HCT116 (cell line): ENCODE results near the gene SYNGR3. TPM values are rescaled to one million over a fixed set of nuclear protein-coding genes. Genes with fewer than 3 reads are reported as not detected.
"Not testable (repeated sequence)": the region's sequence is repeated elsewhere in the genome, so short reads cannot be mapped to it uniquely, and the experiment has no call there.

Experiments used
- ATAC-seq: fragments of 200-7000 bp; cut with Tn5 transposase; 2 replicates; pipeline ENCODE4 v1.9.1; 2020; ENCODE audit warnings: mild to moderate bottlenecking, moderate library complexity
- BruUV-seq: library from RNA; stranded (reverse); fragments of 400-500 nt; replicated peaks from 2 replicates; lab custom pipeline; 2021; lab: Mats Ljungman, UMichigan
- CTCF ChIA-PET: fragments of 300-600 bp; sonication (Branson Sonifier 250); formaldehyde crosslinking; loops from one replicate; lab custom pipeline; 2021; ENCODE audit warnings: antibody characterized with exemption; lab: Charles Lee
- POLR2A ChIA-PET: fragments of 300-600, 350-600 bp; sonication (Branson Sonifier 250); formaldehyde crosslinking; loops from one replicate; lab custom pipeline; 2021; ENCODE audit warnings: antibody characterized with exemption; lab: Charles Lee
- RAD21 ChIA-PET, 2 experiments: fragments of 300-600 bp; sonication (Branson Sonifier 250); formaldehyde crosslinking; loops; one replicate each; lab custom pipeline; 2023; ENCODE audit warnings: low total read pairs in 2 of 2; ENCODE audit not compliant: uncharacterized antibody in 2 of 2, unreplicated experiment in 2 of 2, low non-redundant PET in 1 of 2; lab: Charles Lee
- DNase-seq: peaks from one replicate; pipeline ENCODE4 v3.0.0-alpha.2; 2010; ENCODE audit warnings: low read depth, low spot score
- H2AFZ ChIP-seq: fragments of 200-600 bp; shearing (Covaris generic), sonication (generic); 2 replicates; pipeline ENCODE4 v1.6.1; 2017; ENCODE audit warnings: low read depth, mixed run types, mixed read lengths, antibody characterized with exemption, low read length; ENCODE audit not compliant: poor library complexity, severe bottlenecking
- H3K27ac ChIP-seq: 2 replicates; pipeline ENCODE4 v1.5.1; 2012; ENCODE audit warnings: low read depth, low read length
- H3K27me3 ChIP-seq: fragments of 200-600 bp; sonication (generic); 2 replicates; pipeline ENCODE4 v1.6.1; 2016; ENCODE audit warnings: mixed run types, low read length, mixed read lengths; ENCODE audit not compliant: insufficient read depth
- H3K36me3 ChIP-seq, 2 experiments: fragments of 200-500 bp in 1 of 2; fragments of 200-600 bp in 1 of 2; sonication (Bioruptor generic) in 1 of 2; sonication (generic) in 1 of 2; 2 replicates each; pipeline versions ENCODE4 v1.5.1 to v1.6.1; 2014 to 2016; ENCODE audit warnings: low read length in 2 of 2, inconsistent platforms in 1 of 2, mixed read lengths in 1 of 2, mixed run types in 1 of 2; ENCODE audit not compliant: insufficient read depth in 2 of 2, control insufficient read depth in 1 of 2
- H3K4me1 ChIP-seq, 2 experiments: fragments of 200-600 bp in 1 of 2; sonication (generic) in 1 of 2; 2 replicates each; pipeline versions ENCODE4 v1.5.1 to v1.6.1; 2012 to 2017; ENCODE audit warnings: low read length in 2 of 2, inconsistent platforms in 1 of 2, mild to moderate bottlenecking in 1 of 2, mixed read lengths in 1 of 2, mixed run types in 1 of 2, moderate library complexity in 1 of 2; ENCODE audit not compliant: insufficient read depth in 2 of 2, control insufficient read depth in 1 of 2
- H3K4me2 ChIP-seq: fragments of 200-600 bp; sonication (generic); 2 replicates; pipeline ENCODE4 v1.6.1; 2017; ENCODE audit warnings: mixed run types, low read length, mixed read lengths
- H3K4me3 ChIP-seq, 2 experiments: fragments of 200-600 bp in 1 of 2; sonication (generic) in 1 of 2; replicated peaks in 1 of 2; 2 replicates each; pipeline ENCODE4 v1.5.1; 2011 to 2016; ENCODE audit warnings: low read length in 2 of 2, control low read depth in 1 of 2, low read depth in 1 of 2, mild to moderate bottlenecking in 1 of 2, mixed read lengths in 1 of 2, mixed run types in 1 of 2
- H3K79me2 ChIP-seq: fragments of 200-600 bp; sonication (generic); 2 replicates; pipeline ENCODE4 v1.6.1; 2017; ENCODE audit warnings: mild to moderate bottlenecking, mixed run types, low read length, moderate library complexity, mixed read lengths; ENCODE audit not compliant: insufficient read depth
- H3K9ac ChIP-seq: fragments of 200-600 bp; sonication (generic); 2 replicates; pipeline ENCODE4 v1.6.1; 2016; ENCODE audit warnings: low read length, mixed read lengths
- H3K9me2 ChIP-seq: fragments of 200-600 bp; sonication (generic), shearing (Covaris generic); 2 replicates; pipeline ENCODE4 v1.6.1; 2017; ENCODE audit warnings: mixed run types, mild to moderate bottlenecking, moderate library complexity; ENCODE audit not compliant: insufficient read depth
- H3K9me3 ChIP-seq, 2 experiments: fragments of 200-500 bp in 1 of 2; fragments of 200-600 bp in 1 of 2; sonication (Bioruptor generic) in 1 of 2; sonication (generic) in 1 of 2; 2 replicates each; pipeline ENCODE4 v1.6.1; 2014 to 2017; ENCODE audit warnings: low read length in 2 of 2, mixed read lengths in 2 of 2, inconsistent platforms in 1 of 2, low read depth in 1 of 2, mild to moderate bottlenecking in 1 of 2, mixed run types in 1 of 2, moderate library complexity in 1 of 2; ENCODE audit not compliant: control insufficient read depth in 1 of 2, insufficient read depth in 1 of 2
- H4K20me1 ChIP-seq: fragments of 200-600 bp; sonication (generic), shearing (Covaris generic); 2 replicates; pipeline ENCODE4 v1.6.1; 2017; ENCODE audit warnings: mixed run types, mild to moderate bottlenecking, moderate library complexity; ENCODE audit not compliant: insufficient read depth
- CEBPB ChIP-seq: IDR thresholded peaks from 2 replicates; pipeline ENCODE4 v1.6.1; 2012; ENCODE audit warnings: low read depth
- EGR1 ChIP-seq: IDR thresholded peaks from 2 replicates; pipeline ENCODE4 v1.6.1; 2012; ENCODE audit warnings: low read depth
- EZH2phosphoT487 ChIP-seq: fragments of 200-600 bp; IDR thresholded peaks from 2 replicates; pipeline ENCODE4 v1.6.1; 2018; ENCODE audit warnings: antibody characterized with exemption, borderline replicate concordance
- JUND ChIP-seq: IDR thresholded peaks from 2 replicates; pipeline ENCODE4 v1.6.1; 2012
- RAD21 ChIP-seq: IDR thresholded peaks from 2 replicates; pipeline ENCODE4 v1.6.1; 2012; ENCODE audit warnings: low read depth, mild to moderate bottlenecking
- SIN3A ChIP-seq: IDR thresholded peaks from 2 replicates; pipeline ENCODE4 v1.6.1; 2012; ENCODE audit warnings: low read depth
- SP1 ChIP-seq: IDR thresholded peaks from 2 replicates; pipeline ENCODE4 v1.6.1; 2012; ENCODE audit warnings: low read depth
- SRF ChIP-seq: IDR thresholded peaks from 2 replicates; pipeline ENCODE4 v1.6.1; 2012; ENCODE audit warnings: low read depth
- YY1 ChIP-seq: IDR thresholded peaks from 2 replicates; pipeline ENCODE4 v1.6.1; 2011; ENCODE audit warnings: low read length, low read depth, moderate library complexity, mild to moderate bottlenecking; ENCODE audit not compliant: insufficient replicate concordance; ENCODE audit errors: extremely low read depth
- ZFX ChIP-seq: fragments of 450-650 bp; IDR thresholded peaks from 2 replicates; pipeline ENCODE4 v1.6.1; 2017
- ZNF274 ChIP-seq: fragments of 200-500 bp; sonication (Bioruptor generic); IDR thresholded peaks from 2 replicates; pipeline ENCODE4 v1.6.1; 2014; ENCODE audit warnings: mild to moderate bottlenecking, low read depth, low read length, inconsistent platforms
- intact Hi-C: fragments of 100-400 bp; cut with micrococcal nuclease; formaldehyde crosslinking; loops from 2 replicates; pipeline ENCODE4 v1.10.0; 2022
- total RNA-seq: library from RNA; stranded (reverse); gene quantifications from one replicate; pipeline ENCODE4 v1.2.1, GENCODE V29; 2021; ENCODE audit not compliant: unreplicated experiment
- TF ChIP-seq, protein P1 (sequence below): IDR thresholded peaks from 2 replicates; pipeline ENCODE4 v1.6.1; 2012
- TF ChIP-seq, protein P2 (sequence below): IDR thresholded peaks from 2 replicates; pipeline ENCODE4 v1.6.1; 2011; ENCODE audit warnings: mild to moderate bottlenecking, low read length, moderate library complexity; ENCODE audit not compliant: insufficient replicate concordance; ENCODE audit errors: extremely low read depth
- TF ChIP-seq, protein P3 (sequence below): IDR thresholded peaks from 2 replicates; pipeline ENCODE4 v1.6.1; 2012

The SYNGR3 gene
- total RNA-seq, 1 experiment from 2014 or later: 11.5 TPM

DNA sequence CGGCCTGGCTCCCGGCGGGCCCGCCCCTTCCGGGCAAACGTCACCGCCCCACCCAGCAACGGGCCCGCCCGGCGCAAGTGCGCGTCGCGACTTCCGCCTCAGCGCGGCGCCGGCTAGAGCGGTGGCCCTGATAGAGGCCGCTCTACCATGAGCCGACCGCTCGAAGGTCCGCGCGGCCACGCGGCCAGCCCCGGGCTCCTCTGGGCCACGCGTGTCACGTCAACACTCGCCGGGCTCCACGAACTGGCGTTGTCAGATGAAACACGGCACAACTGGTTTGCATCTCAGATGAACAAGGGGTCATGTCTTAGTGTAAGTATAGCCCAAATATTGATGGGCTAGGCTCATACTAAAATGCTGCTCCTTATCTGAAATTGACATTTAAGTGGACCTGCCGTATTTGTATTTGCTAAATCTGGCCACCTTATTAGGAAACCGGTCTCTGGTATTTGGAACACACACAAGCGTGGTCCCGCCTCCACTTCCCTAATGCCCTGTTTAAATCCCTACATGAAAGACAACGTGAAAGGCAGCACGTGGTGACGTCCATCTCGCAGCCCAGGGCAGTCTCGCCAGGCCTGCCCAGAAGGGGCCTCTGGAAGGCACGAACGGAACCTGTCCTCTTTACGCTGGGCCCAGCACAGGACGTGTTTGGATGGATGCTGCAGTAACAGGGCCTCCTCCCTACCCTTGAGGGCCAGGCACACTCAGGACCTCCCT, 20.2 kb downstream of the SYNGR3 start, which contains the start of gene ZNF598 (continued):
- no peak for TF ChIP-seq EZH2phosphoT487

DNA sequence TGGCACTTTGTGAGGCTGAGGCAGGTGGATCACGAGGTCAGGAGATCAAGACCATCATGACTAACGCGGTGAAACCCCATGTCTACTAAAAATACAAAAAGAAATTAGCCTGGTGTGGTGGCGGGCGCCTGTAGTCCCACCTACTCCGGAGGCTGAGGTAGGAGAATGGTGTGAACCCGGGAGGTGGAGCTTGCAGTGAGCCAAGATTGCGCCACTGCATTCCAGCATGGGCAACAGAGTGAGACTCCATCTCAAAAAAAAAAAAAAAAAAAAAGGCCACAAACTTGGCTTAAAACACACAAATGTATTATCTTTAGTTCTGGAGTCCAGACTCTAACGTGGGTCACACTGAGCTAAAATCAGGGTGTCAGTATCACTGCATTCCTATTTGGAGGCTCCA, 22.0 kb downstream of the SYNGR3 start:
- H4K20me1 ChIP-seq, H3K36me3 ChIP-seq, H3K9me3 ChIP-seq, H3K27ac ChIP-seq, H3K4me3 ChIP-seq, ATAC-seq, intact Hi-C loops, RAD21 ChIA-PET, H2AFZ ChIP-seq, DNase-seq, H3K9me2 ChIP-seq, BruUV-seq, H3K27me3 ChIP-seq, H3K4me2 ChIP-seq, H3K9ac ChIP-seq: not testable (repeated sequence)
- H3K79me2 ChIP-seq: peaks cover 37% of the 10 kb centered on the region
- POLR2A ChIA-PET: interaction anchor here (1.3 to 1.4 kb wide), 2 partner anchors 10 to 144 kb away, joined by 3 to 5 read pairs; partner anchors contain the start of gene TRAF7
- CTCF ChIA-PET: interaction anchor here (0.8 kb wide), 1 partner anchor 11 kb away, joined by 3 read pairs; no protein-coding TSS in a partner anchor
- peaks cover 32 to 50% of the 10 kb centered on the region in 2 experiments for H3K4me1 ChIP-seq

DNA sequence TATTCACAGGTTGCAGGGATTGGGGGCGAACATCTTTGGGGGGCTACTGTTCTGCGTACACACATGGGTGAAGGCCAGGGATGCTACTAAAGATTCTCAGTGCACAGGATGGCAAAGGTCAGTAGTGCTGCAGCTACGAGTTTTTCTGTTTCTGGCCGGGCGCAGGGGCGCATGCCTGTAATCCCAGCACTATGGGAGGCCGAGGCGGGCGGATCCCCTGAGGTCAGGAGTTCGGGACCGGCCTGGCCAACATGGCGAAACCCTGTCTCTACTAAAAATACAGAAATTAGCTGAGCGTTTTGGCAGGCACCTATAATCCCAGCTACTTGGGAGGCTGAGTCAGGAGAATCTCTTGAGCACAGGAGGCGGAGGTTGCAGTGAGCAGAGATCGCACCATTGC, 23.8 kb downstream of the SYNGR3 start:
- Histone ChIP-seq H3K79me2 (peaks cover 19% of the 10 kb centered on the region), H3K9me2 (no peaks in the 10 kb centered on the region), H3K4me1 (peaks cover 18 to 35% of the 10 kb centered on the region in 2 experiments), H3K9me3 (no peaks in the 10 kb centered on the region), H2AFZ (no peak overlapping the region), H3K27me3 (no peaks in the 10 kb centered on the region), H3K4me3 (no peak overlapping the region), H4K20me1 (peaks cover 5% of the 10 kb centered on the region; the same call in 1 of the 2 replicates), H3K36me3 (no peaks in the 10 kb centered on the region), H3K27ac (no peak overlapping the region), H3K9ac (no peak overlapping the region), H3K4me2 (no peak overlapping the region)
- ChIA-PET CTCF (interaction anchor here (1.2 to 1.3 kb wide), 2 partner anchors 9 to 10 kb away, joined by 4 to 5 read pairs; no protein-coding TSS in a partner anchor), RAD21 (no interaction called here), POLR2A (no interaction called here)
- DNase-seq (no peak), ATAC-seq (no peak)
- no TSS peak for BruUV-seq
- intact Hi-C loops: no loop called here
- TF ChIP-seq, protein P1, sequence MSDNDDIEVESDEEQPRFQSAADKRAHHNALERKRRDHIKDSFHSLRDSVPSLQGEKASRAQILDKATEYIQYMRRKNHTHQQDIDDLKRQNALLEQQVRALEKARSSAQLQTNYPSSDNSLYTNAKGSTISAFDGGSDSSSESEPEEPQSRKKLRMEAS: no peak
- TF ChIP-seq YY1 (no peak), EGR1 (no peak), CEBPB (no peak), SRF (no peak), SIN3A (no peak), RAD21 (no peak), ZFX (no peak), ZNF274 (no peak), EZH2phosphoT487 (no peak), SP1 (no peak), JUND (no peak)
- TF ChIP-seq, protein P2, sequence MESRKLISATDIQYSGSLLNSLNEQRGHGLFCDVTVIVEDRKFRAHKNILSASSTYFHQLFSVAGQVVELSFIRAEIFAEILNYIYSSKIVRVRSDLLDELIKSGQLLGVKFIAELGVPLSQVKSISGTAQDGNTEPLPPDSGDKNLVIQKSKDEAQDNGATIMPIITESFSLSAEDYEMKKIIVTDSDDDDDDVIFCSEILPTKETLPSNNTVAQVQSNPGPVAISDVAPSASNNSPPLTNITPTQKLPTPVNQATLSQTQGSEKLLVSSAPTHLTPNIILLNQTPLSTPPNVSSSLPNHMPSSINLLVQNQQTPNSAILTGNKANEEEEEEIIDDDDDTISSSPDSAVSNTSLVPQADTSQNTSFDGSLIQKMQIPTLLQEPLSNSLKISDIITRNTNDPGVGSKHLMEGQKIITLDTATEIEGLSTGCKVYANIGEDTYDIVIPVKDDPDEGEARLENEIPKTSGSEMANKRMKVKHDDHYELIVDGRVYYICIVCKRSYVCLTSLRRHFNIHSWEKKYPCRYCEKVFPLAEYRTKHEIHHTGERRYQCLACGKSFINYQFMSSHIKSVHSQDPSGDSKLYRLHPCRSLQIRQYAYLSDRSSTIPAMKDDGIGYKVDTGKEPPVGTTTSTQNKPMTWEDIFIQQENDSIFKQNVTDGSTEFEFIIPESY: no peak
- TF ChIP-seq, protein P3, sequence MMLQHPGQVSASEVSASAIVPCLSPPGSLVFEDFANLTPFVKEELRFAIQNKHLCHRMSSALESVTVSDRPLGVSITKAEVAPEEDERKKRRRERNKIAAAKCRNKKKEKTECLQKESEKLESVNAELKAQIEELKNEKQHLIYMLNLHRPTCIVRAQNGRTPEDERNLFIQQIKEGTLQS: no peak
